ENCODE measurements around the gene DBX2.

DBX2 gene

GRCh38 chr12:45042599-45042998, 8.3 kb downstream of the DBX2 start:
- TF ChIP-seq CTCF (IDR thresholded peaks at IDR 0.05; ENCODE audit: extremely low read depth, missing control alignments), result no peak
- no peak for DNase-seq (ENCODE audit: low spot score)

DNA sequence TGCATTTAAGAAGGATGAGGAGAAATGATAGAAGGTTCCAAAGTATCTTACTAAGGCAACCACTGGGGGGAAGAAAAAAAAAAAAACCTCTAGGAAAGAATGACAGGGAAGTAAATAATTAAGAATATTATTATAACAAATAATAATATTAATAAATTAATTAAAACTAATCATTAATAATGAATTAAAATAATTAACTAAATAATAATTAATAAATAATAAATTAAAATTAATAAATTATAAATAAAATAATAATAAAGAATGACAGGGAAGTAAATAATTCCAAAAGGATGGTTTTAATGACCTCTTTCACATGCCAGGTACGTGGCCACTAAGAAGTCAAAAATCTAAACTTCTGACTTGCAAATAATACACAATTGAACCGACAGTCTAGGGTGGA, 9.9 kb downstream of the DBX2 start:
- DNase-seq (ENCODE audit: low spot score), result no peak

GRCh38 chr12:45039757-45040156, 11.1 kb downstream of the DBX2 start:
- DNase-seq (ENCODE audit: low spot score), result no peak
- TF ChIP-seq CTCF (IDR thresholded peaks at IDR 0.05; ENCODE audit: extremely low read depth, missing control alignments), result no peak

More for the DNA sequence above, 9.9 kb downstream of the DBX2 start:
- no peak for TF ChIP-seq CTCF (IDR thresholded peaks at IDR 0.05; ENCODE audit: extremely low read depth, missing control alignments)

- no peak for TF ChIP-seq CTCF (IDR thresholded peaks at IDR 0.05; ENCODE audit: extremely low read depth, missing control alignments)
- no peak for DNase-seq (ENCODE audit: low spot score)
These were observed 16.0 kb downstream of the DBX2 start for GRCh38 chr12:45034861-45035265.

GRCh38 chr12:45017916-45018315, 33.0 kb downstream of the DBX2 start:
- no peak for TF ChIP-seq CTCF (IDR thresholded peaks at IDR 0.05; ENCODE audit: extremely low read depth, missing control alignments)
- no peak for DNase-seq (ENCODE audit: low spot score)

DNA sequence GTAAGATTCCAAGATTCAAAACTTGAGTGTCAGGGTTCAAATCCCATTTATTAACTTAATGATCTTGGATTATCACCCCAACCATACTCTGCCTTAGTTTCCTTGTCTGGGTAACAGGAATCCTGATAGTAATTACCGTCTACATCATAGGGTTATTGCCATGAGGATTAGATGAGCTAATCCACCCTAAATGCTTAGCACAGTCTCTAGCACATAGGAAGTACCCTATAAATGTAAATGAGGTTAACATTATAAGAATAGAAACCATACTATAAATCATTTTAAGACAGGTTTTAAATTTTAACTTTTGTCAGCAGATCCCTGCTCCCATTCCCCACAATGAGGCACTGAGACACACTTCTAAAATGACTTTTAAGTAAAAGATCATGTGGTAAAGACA, 36.5 kb downstream of the DBX2 start:
- TF ChIP-seq CTCF (IDR thresholded peaks at IDR 0.05; ENCODE audit: extremely low read depth, missing control alignments), result no peak

GRCh38 chr12:45012749-45013148, 38.1 kb downstream of the DBX2 start:
- no peak for DNase-seq (ENCODE audit: low spot score)
- no peak for TF ChIP-seq CTCF (IDR thresholded peaks at IDR 0.05; ENCODE audit: extremely low read depth, missing control alignments)

More for the DNA sequence above, 36.5 kb downstream of the DBX2 start:
- no peak for DNase-seq (ENCODE audit: low spot score)
